HG03064 (cell line): ENCODE results near the gene CLEC2D.
"Not testable (repeated sequence)": the region's sequence is repeated elsewhere in the genome, so short reads cannot be mapped to it uniquely, and the experiment has no call there.

Source experiments
- ATAC-seq: cut with Tn5 transposase; IDR thresholded peaks from one replicate; pipeline ENCODE4 v1.9.1; 2021; ENCODE audit warnings: low read depth; ENCODE audit not compliant: unreplicated experiment

The CLEC2D gene, protein sequence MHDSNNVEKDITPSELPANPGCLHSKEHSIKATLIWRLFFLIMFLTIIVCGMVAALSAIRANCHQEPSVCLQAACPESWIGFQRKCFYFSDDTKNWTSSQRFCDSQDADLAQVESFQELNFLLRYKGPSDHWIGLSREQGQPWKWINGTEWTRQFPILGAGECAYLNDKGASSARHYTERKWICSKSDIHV

GRCh38 chr12:9669534-9669933 is at the start of gene CLEC2D:
CLEC2D (plus strand) TSS chr12:9669713; CDS start chr12:9669735, 22 bp downstream.
- peak; percentile 39 for ATAC-seq

DNA sequence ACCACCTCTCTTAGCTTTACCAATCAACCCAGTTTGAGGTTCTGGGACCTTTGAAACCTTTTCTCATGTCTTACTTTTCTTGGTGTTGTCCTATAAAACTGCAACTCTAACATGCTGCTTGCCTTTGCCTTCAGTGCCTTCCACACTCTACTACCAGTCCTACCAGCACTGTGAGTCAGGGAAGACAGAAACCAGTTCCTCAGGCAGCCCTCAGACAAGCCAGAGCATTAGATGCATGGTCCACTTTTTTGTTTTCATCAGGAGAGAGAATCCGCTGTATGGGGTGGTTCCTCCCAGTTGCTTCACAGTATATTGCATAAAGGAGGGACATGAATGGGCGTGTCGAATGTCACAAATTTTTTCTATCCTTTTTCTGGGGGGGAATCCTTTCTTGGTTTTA is 44.5 kb upstream of the CLEC2D start:
- ATAC-seq = no peak

- ATAC-seq = no peak
These were observed 43.2 kb upstream of the CLEC2D start for GRCh38 chr12:9626291-9626690.

- no peak for ATAC-seq
These were observed 42.7 kb upstream of the CLEC2D start for GRCh38 chr12:9626821-9627220.

- ATAC-seq = no peak
These were observed 36.7 kb upstream of the CLEC2D start for GRCh38 chr12:9632766-9633165.

- no peak for ATAC-seq
These were observed 35.2 kb upstream of the CLEC2D start for GRCh38 chr12:9634177-9634803.

DNA sequence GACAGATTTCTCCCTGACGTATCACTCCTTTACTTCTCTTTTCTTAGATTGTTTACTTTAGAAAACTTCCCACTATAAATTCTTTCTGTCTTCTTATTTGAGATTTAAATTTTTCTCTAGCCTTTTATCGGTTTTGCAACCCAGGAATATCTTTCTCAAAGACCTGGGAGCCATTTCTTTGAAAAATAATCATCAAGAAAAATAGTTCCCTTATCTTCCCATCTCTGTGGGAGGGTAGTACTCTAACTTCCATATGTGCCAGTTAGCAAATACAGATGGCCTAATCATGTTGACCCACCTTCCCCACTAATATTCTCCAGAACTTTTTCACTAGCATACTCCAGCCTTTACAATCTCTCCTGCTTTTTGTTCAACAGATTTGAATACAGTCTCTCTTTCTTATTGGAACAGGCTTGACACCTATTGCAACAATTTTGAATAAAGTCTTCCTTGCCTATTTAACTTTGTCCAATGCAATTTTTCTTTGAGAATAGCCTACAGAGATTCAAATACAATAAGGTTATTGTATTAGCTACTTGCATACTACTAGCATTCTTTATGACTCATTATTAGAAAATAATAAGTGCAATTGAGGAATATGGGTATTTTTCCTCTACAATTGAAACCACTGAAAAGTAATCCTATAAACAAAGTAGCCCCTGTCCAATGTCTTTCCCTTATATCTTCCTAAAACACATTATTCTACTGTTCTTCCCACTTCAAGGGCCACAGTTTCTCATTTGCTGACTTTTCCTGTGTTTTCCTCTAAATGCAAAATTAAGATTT is 34.4 kb upstream of the CLEC2D start:
- ATAC-seq = no peak

- ATAC-seq = no peak
These were observed 33.2 kb upstream of the CLEC2D start for GRCh38 chr12:9636150-9636850.

- no peak for ATAC-seq
These were observed 32.7 kb upstream of the CLEC2D start for GRCh38 chr12:9636851-9637206.

DNA sequence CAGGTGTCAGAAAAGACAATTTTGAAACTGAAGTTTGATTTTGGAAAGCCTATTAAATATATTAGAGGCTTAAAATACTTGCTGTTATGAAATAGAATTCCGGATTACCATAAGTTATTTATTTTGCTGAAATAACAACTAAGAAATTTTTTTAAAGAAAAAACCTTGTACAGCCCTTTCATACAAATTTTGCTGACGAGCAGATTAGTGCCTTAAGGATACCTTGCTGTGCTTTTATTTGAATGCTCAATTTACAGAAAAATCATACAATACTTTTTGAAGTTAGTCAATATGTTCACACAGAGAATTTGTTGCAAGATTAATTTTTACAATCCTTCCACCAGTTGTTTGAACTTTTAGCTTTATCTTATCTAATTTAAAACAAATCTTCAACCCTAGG is 29.5 kb upstream of the CLEC2D start:
- ATAC-seq = no peak

GRCh38 chr12:9642606-9643265 is 26.8 kb upstream of the CLEC2D start:
- ATAC-seq = no peak

DNA sequence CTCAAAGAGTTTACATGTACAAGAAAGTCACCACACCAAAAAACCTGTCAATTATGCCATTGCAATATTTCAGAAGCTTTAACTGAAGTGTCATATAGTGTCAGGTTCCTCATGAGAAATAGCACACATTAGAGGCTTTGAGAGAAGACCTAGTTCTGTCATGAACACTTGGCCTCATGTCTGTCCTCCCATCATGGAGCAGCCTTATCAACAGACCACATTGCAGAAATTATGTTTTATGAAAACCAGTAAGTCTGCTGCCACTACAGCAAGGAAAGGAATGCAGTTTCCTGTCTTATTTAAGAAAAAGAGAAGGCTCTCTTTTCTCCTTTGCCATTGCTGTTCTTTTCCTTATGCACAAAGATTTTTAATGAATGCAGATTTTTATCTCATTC is 26.2 kb upstream of the CLEC2D start:
- ATAC-seq = no peak

- ATAC-seq = not testable (repeated sequence)
These were observed 24.4 kb upstream of the CLEC2D start for GRCh38 chr12:9644985-9645551.

DNA sequence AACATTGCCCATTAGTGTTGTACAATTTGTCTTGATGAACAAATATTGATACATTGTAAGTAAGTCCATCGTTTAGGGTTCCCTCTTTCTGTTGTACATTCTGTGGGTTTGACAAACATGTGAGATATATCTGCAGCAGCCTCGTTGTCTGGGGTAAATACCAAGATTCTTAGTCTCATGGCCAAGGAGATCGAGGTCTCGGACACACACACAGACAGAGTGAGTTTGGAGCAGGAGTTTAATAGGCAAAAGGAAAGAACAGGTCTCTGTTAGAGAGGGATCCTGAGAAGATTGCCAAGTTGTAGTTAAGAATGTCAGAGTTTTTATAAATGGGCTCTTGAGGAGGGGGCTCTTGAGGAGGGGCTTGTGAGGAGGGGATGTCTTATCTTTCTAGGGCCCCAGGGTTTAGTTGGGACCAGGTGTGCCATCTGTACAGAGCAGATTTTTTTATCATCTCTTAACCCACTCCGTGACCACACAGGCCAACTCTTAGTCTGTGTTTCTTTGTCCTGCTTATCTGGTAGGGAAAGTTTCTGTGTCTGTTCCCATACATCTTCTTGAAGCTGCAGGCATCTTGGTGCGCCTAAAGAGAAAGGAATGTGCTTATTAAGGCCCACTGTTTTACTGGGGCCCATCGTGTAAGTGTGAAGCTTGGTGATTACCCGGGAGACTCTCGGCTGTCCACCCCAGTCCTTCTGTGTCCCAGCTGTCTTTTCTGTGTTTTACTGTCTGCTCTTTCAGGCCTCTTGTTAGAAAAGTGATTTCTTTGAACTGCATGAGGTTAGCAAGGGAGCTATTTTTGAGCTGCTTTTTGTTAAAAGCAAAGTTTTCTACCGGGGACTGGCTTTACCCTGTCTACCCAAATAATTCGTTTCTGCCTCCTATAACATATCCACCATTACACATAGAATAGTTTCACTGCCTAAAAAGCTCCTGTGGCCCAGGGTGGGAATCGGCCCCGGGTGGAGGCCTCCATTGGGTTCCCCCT is 22.4 kb upstream of the CLEC2D start:
- ATAC-seq = no peak

DNA sequence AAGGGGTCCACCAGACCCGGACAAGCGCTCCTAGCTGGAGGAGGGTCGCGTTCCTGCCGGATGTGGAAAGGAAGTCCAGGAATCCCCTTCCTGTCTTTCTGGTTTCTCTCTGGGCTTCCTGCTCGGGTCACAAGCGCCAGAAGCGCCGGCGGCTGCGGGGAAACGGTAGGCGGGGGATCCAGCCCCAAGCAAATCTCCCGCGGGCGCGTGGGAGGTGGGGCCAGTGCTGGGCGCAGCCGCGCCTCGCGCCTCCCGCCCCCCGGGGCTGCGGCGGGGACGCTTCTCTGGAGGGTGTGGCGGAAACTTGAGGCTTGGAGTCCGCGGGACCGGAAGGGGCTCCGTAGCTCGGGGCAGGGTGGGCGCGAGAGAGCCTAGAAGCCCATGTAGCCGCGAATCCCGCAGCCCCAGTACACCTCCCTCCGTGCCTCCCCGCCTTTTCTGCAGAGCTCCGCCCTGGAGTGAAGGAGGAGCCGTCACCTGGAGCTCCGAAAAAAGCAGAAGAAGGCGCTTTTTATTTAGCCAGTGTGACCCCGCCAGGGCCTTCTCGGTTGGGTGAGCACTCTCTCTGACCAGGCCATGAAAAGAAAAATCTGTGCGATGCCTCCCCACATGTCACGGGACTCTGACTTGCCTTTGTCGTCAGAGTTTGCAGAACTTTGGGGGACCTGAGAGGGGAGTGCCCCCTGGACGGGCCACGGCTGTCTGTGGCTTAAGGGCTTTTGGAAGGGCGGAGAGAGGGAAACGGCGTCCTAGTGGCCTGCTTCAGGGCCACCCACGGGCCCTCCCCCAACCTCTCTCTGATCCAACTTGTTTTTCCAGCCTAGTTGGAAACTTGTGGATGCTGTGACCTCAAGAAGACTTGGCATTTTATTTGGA is 21.4 kb upstream of the CLEC2D start:
- ATAC-seq = peak; percentile 52

DNA sequence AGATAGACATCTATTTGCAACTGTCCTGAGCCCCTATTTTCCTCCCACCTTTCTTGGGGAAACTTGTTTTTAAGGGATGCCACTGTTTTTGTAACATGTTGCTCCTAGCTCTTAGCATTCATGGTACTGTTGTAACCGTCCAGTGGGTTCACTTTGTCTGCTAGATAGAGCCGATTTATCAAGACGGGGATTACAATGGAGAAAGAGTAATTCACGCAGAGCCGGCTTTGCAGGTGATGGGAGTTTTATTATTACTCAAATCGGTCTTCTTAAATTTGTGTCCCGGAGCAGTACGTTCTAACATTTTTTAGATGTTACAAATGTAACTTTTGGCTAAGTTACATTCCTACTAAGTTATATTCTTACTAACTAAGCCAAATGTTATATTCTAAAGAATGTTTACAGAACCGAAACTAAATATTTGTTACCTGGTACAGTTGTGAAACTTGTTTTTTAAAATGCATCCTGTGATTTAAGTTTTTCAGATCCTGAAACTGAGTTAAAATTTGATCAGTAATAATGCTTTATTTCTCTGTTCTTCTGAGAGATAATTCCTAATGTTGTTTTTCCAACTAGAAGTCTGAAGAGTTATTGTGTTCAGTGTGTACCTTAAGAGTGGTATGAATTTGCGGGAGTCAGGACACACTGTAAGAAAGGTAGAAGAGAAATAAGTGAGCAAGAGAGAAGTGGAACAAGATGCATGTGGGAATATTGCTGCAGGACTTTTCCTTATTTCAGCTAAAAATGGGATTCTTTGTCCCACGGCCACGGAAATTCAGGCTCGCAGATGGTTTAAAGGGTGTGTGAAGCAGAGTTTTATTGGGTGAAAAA is 20.6 kb upstream of the CLEC2D start:
- peak; percentile 3 for ATAC-seq

- no peak for ATAC-seq
These were observed 20.0 kb upstream of the CLEC2D start for GRCh38 chr12:9649532-9649940.
